Panc1 (cell line): ENCODE results near the gene TRMT6. TPM values are rescaled to one million over a fixed set of nuclear protein-coding genes. Genes with fewer than 3 reads are reported as not detected.

Source experiments
- ATAC-seq: fragments of 200-7000 bp; cut with Tn5 transposase; 2 replicates; pipeline ENCODE4 v1.9.1; 2020; ENCODE audit warnings: mild to moderate bottlenecking, moderate library complexity
- BruUV-seq: library from RNA; stranded (reverse); fragments of 400-500 nt; replicated peaks from 2 replicates; lab custom pipeline; 2021; lab: Mats Ljungman, UMichigan
- CTCF ChIA-PET: fragments of 300-600 bp; sonication (Branson Sonifier 250); formaldehyde crosslinking; loops from one replicate; lab custom pipeline; 2022; ENCODE audit warnings: antibody characterized with exemption; lab: Charles Lee
- POLR2A ChIA-PET: fragments of 300-600 bp; sonication (Branson Sonifier 250); formaldehyde crosslinking; loops from one replicate; lab custom pipeline; 2022; ENCODE audit warnings: antibody characterized with exemption; lab: Charles Lee
- DNase-seq: peaks from one replicate; pipeline ENCODE4 v3.0.0-alpha.2; 2010; ENCODE audit warnings: low read depth, low spot score
- H3K27ac ChIP-seq: 2 replicates; pipeline ENCODE4 v1.5.1; 2011; ENCODE audit warnings: mild to moderate bottlenecking, low read length, inconsistent platforms
- H3K27me3 ChIP-seq: fragments of 200-500 bp; sonication (Bioruptor generic); 2 replicates; pipeline ENCODE4 v1.6.0; 2014; ENCODE audit warnings: low read length, inconsistent platforms; ENCODE audit not compliant: control insufficient read depth, insufficient read depth
- H3K36me3 ChIP-seq: fragments of 200-500 bp; sonication (Bioruptor generic); 2 replicates; pipeline ENCODE4 v1.5.1; 2014; ENCODE audit warnings: inconsistent platforms, mild to moderate bottlenecking, low read length, moderate library complexity; ENCODE audit not compliant: control insufficient read depth, insufficient read depth
- H3K4me1 ChIP-seq: 2 replicates; pipeline ENCODE4 v1.5.1; 2011; ENCODE audit warnings: inconsistent platforms, mild to moderate bottlenecking, low read length, moderate library complexity; ENCODE audit not compliant: control insufficient read depth, insufficient read depth
- H3K4me3 ChIP-seq, 2 experiments: 2 replicates each; pipeline ENCODE4 v1.5.1; 2011 to 2012; ENCODE audit warnings: low read depth in 2 of 2, low read length in 2 of 2, mild to moderate bottlenecking in 2 of 2, inconsistent platforms in 1 of 2, moderate library complexity in 1 of 2
- H3K9me3 ChIP-seq: fragments of 200-500 bp; sonication (Bioruptor generic); 2 replicates; pipeline ENCODE4 v1.5.1; 2014; ENCODE audit warnings: low read depth, mild to moderate bottlenecking, inconsistent platforms, low read length, moderate library complexity; ENCODE audit not compliant: control insufficient read depth, insufficient read depth
- POLR2AphosphoS5 ChIP-seq: IDR thresholded peaks from 2 replicates; pipeline ENCODE4 v1.6.1; 2012; ENCODE audit warnings: mild to moderate bottlenecking, low read depth, low read length, moderate library complexity
- SIN3A ChIP-seq: IDR thresholded peaks from 2 replicates; pipeline ENCODE4 v1.6.1; 2012; ENCODE audit warnings: low read depth, mild to moderate bottlenecking, low read length, moderate library complexity, borderline replicate concordance; ENCODE audit not compliant: insufficient read depth
- TCF7L2 ChIP-seq: IDR thresholded peaks from 2 replicates; pipeline ENCODE4 v1.6.1; 2011; ENCODE audit warnings: mild to moderate bottlenecking, low read depth, low read length, inconsistent platforms
- in situ Hi-C: cut with HindIII; loops from 2 replicates; pipeline ENCODE4 v1.10.0; 2016; ENCODE audit warnings: low sequenced_read_pairs, low pct_unique_long_range_greater_than_20kb
- intact Hi-C: fragments of 100-400 bp; cut with micrococcal nuclease; formaldehyde crosslinking; loops from one replicate; pipeline ENCODE4 v1.10.0; 2022; ENCODE audit not compliant: unreplicated experiment
- total RNA-seq: library from RNA; stranded (reverse); gene quantifications from one replicate; pipeline ENCODE4 v1.2.1, GENCODE V29; 2021; ENCODE audit not compliant: unreplicated experiment
- TF ChIP-seq, protein P1 (sequence below): fragments of 450-650 bp; IDR thresholded peaks from 2 replicates; pipeline ENCODE4 v1.5.1; 2017; ENCODE audit warnings: mild to moderate bottlenecking
- TF ChIP-seq, protein P2 (sequence below), 2 experiments: IDR thresholded peaks; 2 replicates each; pipeline ENCODE4 v1.6.1; 2011 to 2012; ENCODE audit warnings: low read depth in 2 of 2, control low read depth in 1 of 2, low read length in 1 of 2, mild to moderate bottlenecking in 1 of 2, moderate library complexity in 1 of 2; ENCODE audit not compliant: insufficient read depth in 1 of 2

Gene TRMT6
- total RNA-seq, 1 experiment from 2014 or later = 27.9 TPM

DNA sequence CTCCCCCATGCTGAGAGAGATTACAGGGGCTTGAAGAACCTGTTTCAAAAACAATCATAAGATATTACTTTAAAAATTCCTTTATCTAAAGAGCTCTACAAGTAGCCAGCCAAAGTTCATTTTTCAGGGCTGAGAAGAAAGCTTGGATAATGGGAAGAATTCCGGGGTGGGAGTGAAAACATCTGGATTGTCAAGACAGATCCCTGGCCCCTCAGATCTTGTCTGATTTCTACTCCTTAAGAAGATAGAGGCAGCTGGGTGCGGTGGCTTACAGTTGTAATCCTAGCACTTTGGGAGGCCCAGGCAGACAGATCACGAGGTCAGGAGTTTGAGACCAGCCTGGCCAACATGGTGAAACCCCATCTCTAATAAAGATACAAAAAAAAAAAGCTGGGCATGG is 24.8 kb downstream of the TRMT6 start:
- Histone ChIP-seq H3K27ac (no peak overlapping the region), H3K36me3 (no peaks in the 10 kb centered on the region), H3K4me3 (no peak overlapping the region), H3K4me1 (no peaks in the 10 kb centered on the region), H3K27me3 (0 out of 2 replicates have a peak, but pooled peaks cover under 1% of the 10 kb centered on the region), H3K9me3 (no peaks in the 10 kb centered on the region)
- TF ChIP-seq, protein P1, sequence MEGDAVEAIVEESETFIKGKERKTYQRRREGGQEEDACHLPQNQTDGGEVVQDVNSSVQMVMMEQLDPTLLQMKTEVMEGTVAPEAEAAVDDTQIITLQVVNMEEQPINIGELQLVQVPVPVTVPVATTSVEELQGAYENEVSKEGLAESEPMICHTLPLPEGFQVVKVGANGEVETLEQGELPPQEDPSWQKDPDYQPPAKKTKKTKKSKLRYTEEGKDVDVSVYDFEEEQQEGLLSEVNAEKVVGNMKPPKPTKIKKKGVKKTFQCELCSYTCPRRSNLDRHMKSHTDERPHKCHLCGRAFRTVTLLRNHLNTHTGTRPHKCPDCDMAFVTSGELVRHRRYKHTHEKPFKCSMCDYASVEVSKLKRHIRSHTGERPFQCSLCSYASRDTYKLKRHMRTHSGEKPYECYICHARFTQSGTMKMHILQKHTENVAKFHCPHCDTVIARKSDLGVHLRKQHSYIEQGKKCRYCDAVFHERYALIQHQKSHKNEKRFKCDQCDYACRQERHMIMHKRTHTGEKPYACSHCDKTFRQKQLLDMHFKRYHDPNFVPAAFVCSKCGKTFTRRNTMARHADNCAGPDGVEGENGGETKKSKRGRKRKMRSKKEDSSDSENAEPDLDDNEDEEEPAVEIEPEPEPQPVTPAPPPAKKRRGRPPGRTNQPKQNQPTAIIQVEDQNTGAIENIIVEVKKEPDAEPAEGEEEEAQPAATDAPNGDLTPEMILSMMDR = no peak
- TF ChIP-seq SIN3A (no peak), TCF7L2 (no peak), POLR2AphosphoS5 (no peak)
- TF ChIP-seq, protein P2, sequence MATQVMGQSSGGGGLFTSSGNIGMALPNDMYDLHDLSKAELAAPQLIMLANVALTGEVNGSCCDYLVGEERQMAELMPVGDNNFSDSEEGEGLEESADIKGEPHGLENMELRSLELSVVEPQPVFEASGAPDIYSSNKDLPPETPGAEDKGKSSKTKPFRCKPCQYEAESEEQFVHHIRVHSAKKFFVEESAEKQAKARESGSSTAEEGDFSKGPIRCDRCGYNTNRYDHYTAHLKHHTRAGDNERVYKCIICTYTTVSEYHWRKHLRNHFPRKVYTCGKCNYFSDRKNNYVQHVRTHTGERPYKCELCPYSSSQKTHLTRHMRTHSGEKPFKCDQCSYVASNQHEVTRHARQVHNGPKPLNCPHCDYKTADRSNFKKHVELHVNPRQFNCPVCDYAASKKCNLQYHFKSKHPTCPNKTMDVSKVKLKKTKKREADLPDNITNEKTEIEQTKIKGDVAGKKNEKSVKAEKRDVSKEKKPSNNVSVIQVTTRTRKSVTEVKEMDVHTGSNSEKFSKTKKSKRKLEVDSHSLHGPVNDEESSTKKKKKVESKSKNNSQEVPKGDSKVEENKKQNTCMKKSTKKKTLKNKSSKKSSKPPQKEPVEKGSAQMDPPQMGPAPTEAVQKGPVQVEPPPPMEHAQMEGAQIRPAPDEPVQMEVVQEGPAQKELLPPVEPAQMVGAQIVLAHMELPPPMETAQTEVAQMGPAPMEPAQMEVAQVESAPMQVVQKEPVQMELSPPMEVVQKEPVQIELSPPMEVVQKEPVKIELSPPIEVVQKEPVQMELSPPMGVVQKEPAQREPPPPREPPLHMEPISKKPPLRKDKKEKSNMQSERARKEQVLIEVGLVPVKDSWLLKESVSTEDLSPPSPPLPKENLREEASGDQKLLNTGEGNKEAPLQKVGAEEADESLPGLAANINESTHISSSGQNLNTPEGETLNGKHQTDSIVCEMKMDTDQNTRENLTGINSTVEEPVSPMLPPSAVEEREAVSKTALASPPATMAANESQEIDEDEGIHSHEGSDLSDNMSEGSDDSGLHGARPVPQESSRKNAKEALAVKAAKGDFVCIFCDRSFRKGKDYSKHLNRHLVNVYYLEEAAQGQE (IDR thresholded peaks at IDR 0.05; ENCODE audit: insufficient read depth in 1 of 2, low read depth in 2 of 2, low read length in 1 of 2) = no peak
- ChIA-PET CTCF (no interaction called here), POLR2A (no interaction called here)
- intact Hi-C loops (no loop called here), in situ Hi-C loops (no loop called here)
- DNase-seq = no peak
- no peak for ATAC-seq
- BruUV-seq = no TSS peak

DNA sequence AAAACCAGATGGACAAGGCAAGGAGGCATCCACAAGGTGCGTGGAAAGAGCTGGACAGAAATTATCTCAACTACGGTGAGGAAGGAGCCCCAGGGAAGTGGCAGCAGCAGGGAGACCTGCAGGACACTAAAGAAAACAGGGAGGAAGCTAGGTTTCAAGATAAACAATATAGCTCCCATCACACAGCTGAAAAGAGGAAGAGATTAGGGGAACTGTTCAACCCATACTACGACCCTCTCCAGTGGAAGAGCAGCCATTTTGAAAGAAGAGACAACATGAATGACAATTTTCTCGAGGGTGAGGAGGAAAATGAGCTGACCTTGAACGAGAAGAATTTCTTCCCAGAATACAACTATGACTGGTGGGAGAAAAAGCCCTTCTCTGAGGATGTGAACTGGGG is 26.8 kb downstream of the TRMT6 start:
- in situ Hi-C loops (no loop called here), intact Hi-C loops (no loop called here)
- CTCF ChIA-PET = no interaction called here
- no peaks in the 10 kb centered on the region for H3K27me3 ChIP-seq
- no TSS peak for BruUV-seq
- H3K36me3 ChIP-seq = no peaks in the 10 kb centered on the region
- H3K9me3 ChIP-seq = no peaks in the 10 kb centered on the region
- H3K4me1 ChIP-seq = peaks cover 12% of the 10 kb centered on the region
- no peak overlapping the region for H3K27ac ChIP-seq
- DNase-seq (no peak), ATAC-seq (no peak)
- H3K4me3 ChIP-seq = no peak overlapping the region
- TF ChIP-seq TCF7L2 (no peak), POLR2AphosphoS5 (no peak), SIN3A (no peak)
- TF ChIP-seq, protein P1 = no peak
- TF ChIP-seq, protein P2 (IDR thresholded peaks at IDR 0.05; ENCODE audit: insufficient read depth in 1 of 2, low read depth in 2 of 2, low read length in 1 of 2) = no peak
- POLR2A ChIA-PET = no interaction called here
